HG03432 (cell line): ENCODE measurements around the gene DVL3.

Source experiments
- ATAC-seq: cut with Tn5 transposase; IDR thresholded peaks from one replicate; pipeline ENCODE4 v1.9.1; 2021; ENCODE audit warnings: mild to moderate bottlenecking, moderate library complexity; ENCODE audit not compliant: unreplicated experiment

Gene DVL3

DNA sequence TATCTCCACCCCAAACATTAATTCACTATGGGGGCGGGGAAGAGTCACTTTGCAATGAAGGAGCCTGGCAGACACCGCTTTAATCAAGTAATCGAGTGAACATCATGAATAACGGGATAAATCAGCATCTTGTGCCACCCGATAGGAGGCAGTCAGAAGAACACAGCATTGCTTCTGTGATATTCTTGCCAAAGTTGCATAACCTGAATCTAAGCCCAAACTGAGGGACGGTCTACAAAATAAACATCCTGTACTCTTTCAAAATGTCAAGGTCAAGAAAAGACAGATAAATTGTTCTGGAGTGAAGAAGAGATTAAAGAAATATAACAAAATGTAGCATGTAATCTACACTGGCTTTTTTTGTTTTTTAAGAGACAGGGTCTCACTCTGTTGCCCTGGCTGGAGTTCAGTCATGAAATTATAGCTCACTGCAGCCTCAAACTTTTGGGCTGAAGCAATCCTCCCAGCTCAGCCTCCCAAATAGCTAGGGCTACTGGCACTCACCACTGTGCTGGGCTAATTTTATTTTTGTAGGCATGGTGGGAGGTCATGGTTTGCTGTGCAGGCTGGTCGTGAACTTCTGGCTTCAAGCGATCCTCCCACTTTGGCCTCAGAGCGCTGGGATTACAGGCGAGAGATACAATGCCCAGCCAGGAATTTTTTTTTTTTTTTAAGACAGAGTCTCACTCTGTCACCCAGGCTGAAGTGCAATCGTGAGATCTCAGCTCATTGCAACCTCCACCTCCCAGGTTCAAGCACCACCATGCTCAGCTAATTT, 54.2 kb downstream of the DVL3 start:
- ATAC-seq = no peak

DNA sequence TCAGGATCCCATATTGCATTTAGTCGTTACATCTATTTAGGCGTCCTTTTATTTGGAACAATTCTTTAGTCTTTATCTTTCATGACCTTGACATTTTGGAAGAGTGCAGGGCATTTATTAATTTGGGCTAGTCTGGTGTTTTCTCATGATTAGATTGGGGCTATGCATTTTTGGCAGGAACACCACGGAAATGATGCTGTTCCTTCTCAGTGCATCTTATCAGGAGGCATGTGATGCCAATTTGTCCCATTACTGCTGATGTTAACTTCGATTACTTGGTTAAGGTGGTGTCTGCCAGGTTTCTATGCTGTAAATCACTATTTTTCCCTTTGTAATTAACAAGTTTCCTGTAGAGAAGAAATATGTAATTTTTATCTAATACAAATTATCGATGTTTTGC, 56.1 kb downstream of the DVL3 start:
- ATAC-seq = no peak

DNA sequence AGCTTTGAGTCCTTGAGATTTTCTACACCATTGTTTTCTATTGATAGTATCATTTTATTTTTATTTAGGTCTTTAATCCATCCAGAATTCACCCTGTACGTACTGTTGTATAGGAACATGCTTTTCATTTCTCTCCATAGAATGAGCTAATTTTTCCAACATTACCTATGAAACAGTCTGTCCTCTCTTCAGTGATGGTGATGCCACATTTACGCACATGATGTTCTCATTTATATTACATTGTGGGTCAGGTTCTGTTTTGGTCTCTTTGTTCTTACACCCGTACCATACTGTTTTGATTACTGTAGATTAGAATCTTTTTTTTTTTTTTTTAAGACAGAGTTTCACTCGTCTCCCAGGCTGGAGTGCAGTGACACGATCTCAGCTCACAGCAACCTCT, 56.5 kb downstream of the DVL3 start:
- ATAC-seq = no peak

DNA sequence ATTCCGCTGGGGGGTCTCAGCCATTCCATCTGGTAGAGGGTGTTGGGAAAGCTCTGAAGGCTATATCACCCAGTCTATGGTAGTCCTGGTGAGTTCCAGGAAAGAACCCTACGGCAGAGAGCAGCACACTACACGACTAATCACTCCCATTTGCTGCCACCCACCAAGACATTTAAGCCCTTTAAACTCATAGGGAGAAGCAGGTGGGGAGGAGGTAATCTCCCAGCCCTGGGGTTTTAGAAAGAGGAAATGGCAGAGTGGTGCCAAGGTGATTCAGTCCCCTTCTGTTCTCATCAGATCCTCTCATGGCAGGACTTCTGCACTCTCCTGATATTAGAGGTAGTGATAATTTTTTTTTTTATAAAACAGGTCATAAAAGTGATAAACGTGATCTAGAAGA, 63.6 kb downstream of the DVL3 start:
- ATAC-seq = no peak

DNA sequence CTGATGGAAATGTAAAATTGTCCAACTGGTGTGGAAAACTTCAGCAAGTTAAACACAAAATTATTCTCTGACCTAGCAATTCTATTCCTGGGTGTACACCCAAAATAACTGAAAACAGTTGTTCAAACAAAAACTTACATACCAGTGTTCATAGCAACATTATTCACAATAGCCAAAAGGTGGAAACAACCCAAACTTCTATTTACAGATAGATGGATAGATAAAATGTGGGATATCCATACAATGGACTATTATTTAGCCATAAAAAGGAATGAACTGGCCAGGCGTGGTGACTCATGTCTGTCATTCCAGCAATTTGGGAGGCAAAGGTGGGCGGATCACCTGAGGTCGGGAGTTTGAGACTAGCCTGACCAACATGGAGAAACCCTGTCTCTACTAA, 67.3 kb downstream of the DVL3 start:
- no peak for ATAC-seq
